Measurements from ENCODE around the gene GNAS.

Gene GNAS

DNA sequence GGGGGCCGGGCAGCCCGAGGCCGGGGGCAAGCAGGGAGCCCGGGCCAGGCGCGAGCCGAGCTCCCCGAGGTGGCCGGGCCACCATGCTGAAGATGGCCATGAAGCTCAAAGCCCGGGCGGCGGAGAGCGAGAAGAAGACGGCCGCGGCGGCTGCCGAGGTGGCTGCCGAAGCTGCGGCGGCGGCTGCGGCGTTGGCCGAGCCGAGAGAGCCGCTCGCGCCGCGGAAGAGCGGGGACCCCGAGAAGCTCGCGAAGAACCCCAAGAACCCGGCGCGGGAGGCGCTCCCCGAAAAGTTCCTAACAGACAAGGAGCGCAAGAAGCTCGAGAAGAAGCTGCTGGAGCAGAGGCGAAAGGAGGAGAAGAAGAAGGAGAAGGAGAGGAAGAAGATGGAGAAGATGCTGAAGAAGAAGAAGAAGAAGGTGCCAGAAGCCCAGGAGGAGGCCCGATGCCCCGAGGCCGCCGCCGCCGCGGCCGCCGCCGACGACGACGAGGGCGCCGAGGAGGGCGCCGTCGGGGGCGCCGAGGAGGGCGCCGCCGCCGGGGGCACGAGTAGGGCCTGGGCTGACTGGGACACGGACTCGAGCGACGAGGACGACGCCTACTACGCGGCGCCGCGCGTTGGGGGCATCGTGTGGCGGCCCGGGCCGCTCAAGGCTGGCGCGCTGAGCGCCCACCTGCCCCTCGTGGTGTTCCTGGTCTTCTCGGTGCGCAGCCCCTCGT, 37.4 kb downstream of the GNAS start:
- Histone ChIP-seq H3K4me2 (peak overlapping the region; percentile 46; the same call in 1 of the 2 replicates), H3K27me3 (ENCODE audit: insufficient read depth, low read depth) (no peaks in the 10 kb centered on the region; the same call in 1 of the 2 replicates), H3K4me3 (IDR thresholded peaks at IDR 0.05; ENCODE audit: insufficient read depth, low read depth, low read length) (no peak overlapping the region), H3K79me2 (ENCODE audit: insufficient read depth, low read depth) (peaks cover 30% of the 10 kb centered on the region), H2AFZ (ENCODE audit: low read depth) (no peak overlapping the region), H3K4me1 (ENCODE audit: low read depth, poor library complexity, severe bottlenecking) (peaks cover 45% of the 10 kb centered on the region), H4K20me1 (ENCODE audit: insufficient read depth) (peaks cover 19% of the 10 kb centered on the region), H3K27ac (peak overlapping the region; percentile 57), H3K36me3 (ENCODE audit: insufficient read depth) (no peaks in the 10 kb centered on the region), H3K9ac (peak overlapping the region; percentile 67)
- TF ChIP-seq, protein P1, sequence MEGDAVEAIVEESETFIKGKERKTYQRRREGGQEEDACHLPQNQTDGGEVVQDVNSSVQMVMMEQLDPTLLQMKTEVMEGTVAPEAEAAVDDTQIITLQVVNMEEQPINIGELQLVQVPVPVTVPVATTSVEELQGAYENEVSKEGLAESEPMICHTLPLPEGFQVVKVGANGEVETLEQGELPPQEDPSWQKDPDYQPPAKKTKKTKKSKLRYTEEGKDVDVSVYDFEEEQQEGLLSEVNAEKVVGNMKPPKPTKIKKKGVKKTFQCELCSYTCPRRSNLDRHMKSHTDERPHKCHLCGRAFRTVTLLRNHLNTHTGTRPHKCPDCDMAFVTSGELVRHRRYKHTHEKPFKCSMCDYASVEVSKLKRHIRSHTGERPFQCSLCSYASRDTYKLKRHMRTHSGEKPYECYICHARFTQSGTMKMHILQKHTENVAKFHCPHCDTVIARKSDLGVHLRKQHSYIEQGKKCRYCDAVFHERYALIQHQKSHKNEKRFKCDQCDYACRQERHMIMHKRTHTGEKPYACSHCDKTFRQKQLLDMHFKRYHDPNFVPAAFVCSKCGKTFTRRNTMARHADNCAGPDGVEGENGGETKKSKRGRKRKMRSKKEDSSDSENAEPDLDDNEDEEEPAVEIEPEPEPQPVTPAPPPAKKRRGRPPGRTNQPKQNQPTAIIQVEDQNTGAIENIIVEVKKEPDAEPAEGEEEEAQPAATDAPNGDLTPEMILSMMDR (conservative IDR thresholded peaks at IDR 0.05; ENCODE audit: low read depth, low read length), result no peak

DNA sequence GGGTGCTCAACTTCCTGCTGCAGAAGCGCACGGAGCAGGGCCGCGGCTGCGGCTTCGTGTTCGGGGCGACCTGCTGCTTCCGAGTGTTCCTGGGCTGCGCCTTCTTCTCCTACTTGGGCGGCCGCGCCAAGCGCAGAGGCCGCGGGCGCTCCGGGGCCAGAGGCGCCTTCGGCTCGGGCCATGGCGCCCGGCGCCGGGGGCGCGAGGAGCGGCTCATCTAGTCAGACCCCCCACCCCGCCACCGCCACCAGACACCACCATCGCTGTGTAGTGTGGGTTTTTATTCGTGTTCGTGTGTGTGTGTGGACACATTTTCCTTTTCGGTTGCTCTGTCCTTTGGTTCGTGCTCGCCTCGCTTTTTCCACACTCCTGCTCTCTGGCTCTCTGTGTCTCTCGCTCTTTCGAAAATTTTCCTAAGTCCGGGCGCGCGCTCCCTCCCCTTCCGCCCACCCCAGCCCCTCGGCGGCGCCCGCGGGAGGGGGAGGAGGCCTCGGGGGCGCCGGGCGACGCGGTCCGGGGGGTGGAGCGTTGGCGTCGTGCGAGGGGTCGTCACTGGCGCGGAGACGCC, 38.1 kb downstream of the GNAS start:
- peak overlapping the region; percentile 46; the same call in 1 of the 2 replicates for H3K4me2 ChIP-seq
- peak overlapping the region; percentile 57 for H3K27ac ChIP-seq
- peaks cover 36% of the 10 kb centered on the region for H3K79me2 ChIP-seq (ENCODE audit: insufficient read depth, low read depth)
- H3K9ac ChIP-seq, result peak overlapping the region; percentile 67
- H2AFZ ChIP-seq (ENCODE audit: low read depth), result peak overlapping the region; percentile 22; the same call in 1 of the 2 replicates
- TF ChIP-seq, protein P1 (conservative IDR thresholded peaks at IDR 0.05; ENCODE audit: low read depth, low read length), result no peak
- peaks cover 51% of the 10 kb centered on the region for H3K4me1 ChIP-seq (ENCODE audit: low read depth, poor library complexity, severe bottlenecking)
- H3K4me3 ChIP-seq (IDR thresholded peaks at IDR 0.05; ENCODE audit: insufficient read depth, low read depth, low read length), result no peak overlapping the region
- no peaks in the 10 kb centered on the region for H3K36me3 ChIP-seq (ENCODE audit: insufficient read depth)
- peaks cover 25% of the 10 kb centered on the region for H4K20me1 ChIP-seq (ENCODE audit: insufficient read depth)
- no peaks in the 10 kb centered on the region for H3K27me3 ChIP-seq (ENCODE audit: insufficient read depth, low read depth)

DNA sequence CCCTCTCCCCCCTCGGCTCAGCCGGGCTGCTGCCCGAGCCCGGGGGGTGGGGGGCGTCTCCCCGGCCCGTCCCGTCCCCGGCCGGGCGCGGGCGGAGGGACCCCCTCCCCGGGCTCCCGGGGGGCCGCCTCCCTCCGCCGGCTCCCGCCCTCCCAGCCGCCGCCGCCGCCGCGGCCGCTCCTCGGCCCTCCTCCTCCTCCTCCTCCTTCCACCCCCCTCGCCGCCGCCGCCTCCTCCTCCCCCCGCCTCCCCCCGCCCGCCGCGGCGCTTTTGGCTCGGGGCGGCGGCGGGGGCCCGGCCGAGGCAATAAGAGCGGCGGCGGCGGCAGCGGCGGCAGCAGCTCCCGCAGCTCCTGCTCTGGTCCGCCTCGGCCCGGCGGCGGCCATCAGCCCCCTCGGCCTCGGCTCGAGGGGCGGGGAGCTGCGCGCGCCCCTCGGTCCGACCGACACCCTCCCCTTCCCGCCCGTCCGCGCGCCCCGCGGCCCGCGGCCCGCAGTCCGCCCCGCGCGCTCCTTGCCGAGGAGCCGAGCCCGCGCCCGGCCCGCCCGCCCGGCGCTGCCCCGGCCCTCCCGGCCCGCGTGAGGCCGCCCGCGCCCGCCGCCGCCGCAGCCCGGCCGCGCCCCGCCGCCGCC, 38.7 kb downstream of the GNAS start:
- H3K79me2 ChIP-seq (ENCODE audit: insufficient read depth, low read depth), result peaks cover 42% of the 10 kb centered on the region
- H2AFZ ChIP-seq (ENCODE audit: low read depth), result no peak overlapping the region; the same call in 1 of the 2 replicates
- H3K4me1 ChIP-seq (ENCODE audit: low read depth, poor library complexity, severe bottlenecking), result peaks cover 51% of the 10 kb centered on the region
- H3K4me2 ChIP-seq, result 0 out of 2 replicates have a peak overlapping the region, but pooled peaks have one; percentile 46
- H4K20me1 ChIP-seq (ENCODE audit: insufficient read depth), result peaks cover 31% of the 10 kb centered on the region
- TF ChIP-seq, protein P1 (conservative IDR thresholded peaks at IDR 0.05; ENCODE audit: low read depth, low read length), result no peak
- H3K36me3 ChIP-seq (ENCODE audit: insufficient read depth), result 0 out of 2 replicates have a peak, but pooled peaks cover 3% of the 10 kb centered on the region
- H3K9ac ChIP-seq, result peak overlapping the region; percentile 97
- H3K27me3 ChIP-seq (ENCODE audit: insufficient read depth, low read depth), result no peaks in the 10 kb centered on the region
- no peak overlapping the region for H3K4me3 ChIP-seq (IDR thresholded peaks at IDR 0.05; ENCODE audit: insufficient read depth, low read depth, low read length)
- peak overlapping the region; percentile 95 for H3K27ac ChIP-seq

DNA sequence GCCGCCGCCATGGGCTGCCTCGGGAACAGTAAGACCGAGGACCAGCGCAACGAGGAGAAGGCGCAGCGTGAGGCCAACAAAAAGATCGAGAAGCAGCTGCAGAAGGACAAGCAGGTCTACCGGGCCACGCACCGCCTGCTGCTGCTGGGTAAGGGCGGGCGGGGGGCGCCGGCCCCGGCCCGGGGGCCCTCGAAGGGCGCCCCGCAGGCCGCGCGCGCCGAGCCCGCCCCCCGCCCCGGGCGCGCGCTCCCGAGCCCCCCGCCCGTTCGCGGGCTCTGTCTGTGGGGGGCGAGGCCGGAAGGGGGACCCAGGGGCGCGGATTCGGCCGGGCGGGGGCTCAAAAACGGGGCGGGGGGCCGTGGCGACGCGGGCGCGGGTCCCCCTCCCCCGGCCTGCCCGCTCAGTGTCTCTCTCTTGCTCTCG, 39.2 kb downstream of the GNAS start:
- no peak overlapping the region for H3K4me2 ChIP-seq
- peak overlapping the region; percentile 97 for H3K9ac ChIP-seq
- H2AFZ ChIP-seq (ENCODE audit: low read depth), result no peak overlapping the region; the same call in 1 of the 2 replicates
- peak overlapping the region; percentile 95 for H3K27ac ChIP-seq
- H3K36me3 ChIP-seq (ENCODE audit: insufficient read depth), result peaks cover 3% of the 10 kb centered on the region; the same call in 1 of the 2 replicates
- peaks cover 48% of the 10 kb centered on the region for H3K79me2 ChIP-seq (ENCODE audit: insufficient read depth, low read depth)
- peaks cover 37% of the 10 kb centered on the region for H4K20me1 ChIP-seq (ENCODE audit: insufficient read depth)
- no peak overlapping the region for H3K4me3 ChIP-seq (IDR thresholded peaks at IDR 0.05; ENCODE audit: insufficient read depth, low read depth, low read length)
- TF ChIP-seq, protein P1 (conservative IDR thresholded peaks at IDR 0.05; ENCODE audit: low read depth, low read length), result no peak
- peaks cover 51% of the 10 kb centered on the region for H3K4me1 ChIP-seq (ENCODE audit: low read depth, poor library complexity, severe bottlenecking)
- H3K27me3 ChIP-seq (ENCODE audit: insufficient read depth, low read depth), result no peaks in the 10 kb centered on the region

Data from KMS-11 (cell line).